BE2C (cell line): ENCODE data around the gene TRIM37.

Source experiments
- DNase-seq: peaks from one replicate; pipeline ENCODE4 v3.0.0-alpha.2; 2020
- H3K27me3 ChIP-seq: fragments of 250-450 bp; sonication (Bioruptor Pico); 2 replicates; pipeline ENCODE4 v1.5.1; 2020; ENCODE audit warnings: mild to moderate bottlenecking
- H3K36me3 ChIP-seq: fragments of 250-450 bp; sonication (Bioruptor Pico); 2 replicates; pipeline ENCODE4 v1.5.1; 2020; ENCODE audit warnings: mild to moderate bottlenecking
- H3K4me1 ChIP-seq: fragments of 250-450 bp; sonication (Bioruptor Pico); 2 replicates; pipeline ENCODE4 v1.5.1; 2020
- H3K4me3 ChIP-seq: 2 replicates; pipeline ENCODE4 v1.5.1; 2011; ENCODE audit warnings: low read depth, low read length
- H3K9me3 ChIP-seq: fragments of 250-450 bp; sonication (Bioruptor Pico); 2 replicates; pipeline ENCODE4 v1.5.1; 2020
- CTCF ChIP-seq: IDR thresholded peaks from 2 replicates; pipeline ENCODE4 v1.5.1; 2012; ENCODE audit warnings: mild to moderate bottlenecking, low read depth, low read length

The TRIM37 gene

GRCh38 chr17:58998871-58999270 is 107.8 kb downstream of the TRIM37 start:
- Histone ChIP-seq H3K4me3 (no peak overlapping the region), H3K27me3 (no peaks in the 10 kb centered on the region), H3K9me3 (no peaks in the 10 kb centered on the region), H3K4me1 (peaks cover 11% of the 10 kb centered on the region), H3K36me3 (peaks cover 27% of the 10 kb centered on the region)
- no peak for TF ChIP-seq CTCF
- DNase-seq = no peak

- Histone ChIP-seq H3K9me3 (no peaks in the 10 kb centered on the region), H3K36me3 (peaks cover 27% of the 10 kb centered on the region), H3K27me3 (no peaks in the 10 kb centered on the region), H3K4me3 (no peak overlapping the region), H3K4me1 (peaks cover 11% of the 10 kb centered on the region)
- TF ChIP-seq CTCF = no peak
- no peak for DNase-seq
Measured at GRCh38 chr17:58997756-58998553, 108.7 kb downstream of the TRIM37 start.

- TF ChIP-seq CTCF = no peak
- Histone ChIP-seq H3K4me1 (peaks cover 11% of the 10 kb centered on the region), H3K36me3 (peaks cover 27% of the 10 kb centered on the region)
Measured at GRCh38 chr17:58996968-58997367, 109.7 kb downstream of the TRIM37 start.

GRCh38 chr17:58995247-58995940 is 111.3 kb downstream of the TRIM37 start:
- H3K36me3 ChIP-seq = peaks cover 22% of the 10 kb centered on the region
- H3K9me3 ChIP-seq = no peaks in the 10 kb centered on the region
- H3K27me3 ChIP-seq = no peaks in the 10 kb centered on the region
- no peak overlapping the region for H3K4me3 ChIP-seq
- TF ChIP-seq CTCF = no peak
- H3K4me1 ChIP-seq = peaks cover 11% of the 10 kb centered on the region
- DNase-seq = no peak

More at GRCh38 chr17:58996968-58997367, 109.7 kb downstream of the TRIM37 start:
- no peak for DNase-seq
- Histone ChIP-seq H3K27me3 (no peaks in the 10 kb centered on the region), H3K4me3 (no peak overlapping the region), H3K9me3 (no peaks in the 10 kb centered on the region)

- TF ChIP-seq CTCF = no peak
- 0 out of 2 replicates have a peak, but pooled peaks cover 5% of the 10 kb centered on the region for H3K36me3 ChIP-seq
- no peak overlapping the region for H3K4me3 ChIP-seq
- no peaks in the 10 kb centered on the region for H3K27me3 ChIP-seq
- no peaks in the 10 kb centered on the region for H3K9me3 ChIP-seq
- no peak for DNase-seq
- peaks cover 5% of the 10 kb centered on the region for H3K4me1 ChIP-seq
Measured at GRCh38 chr17:58993311-58993710, 113.4 kb downstream of the TRIM37 start.
